IPS-18c (cell line): ENCODE measurements around the gene C22orf39.
"Not testable (repeated sequence)": the region's sequence is repeated elsewhere in the genome, so short reads cannot be mapped to it uniquely, and the experiment has no call there.

Experiments used
- H3K4me3 ChIP-seq: 2 replicates; pipeline ENCODE4 v1.7.0; 2013; ENCODE audit warnings: low read depth, mild to moderate bottlenecking, low read length, moderate library complexity; ENCODE audit not compliant: insufficient read depth
- H3K9me3 ChIP-seq: one replicate; pipeline ENCODE4 v1.6.1; 2013; ENCODE audit warnings: mild to moderate bottlenecking, low read length, moderate library complexity; ENCODE audit not compliant: control insufficient read depth, insufficient read depth

C22orf39 gene

DNA sequence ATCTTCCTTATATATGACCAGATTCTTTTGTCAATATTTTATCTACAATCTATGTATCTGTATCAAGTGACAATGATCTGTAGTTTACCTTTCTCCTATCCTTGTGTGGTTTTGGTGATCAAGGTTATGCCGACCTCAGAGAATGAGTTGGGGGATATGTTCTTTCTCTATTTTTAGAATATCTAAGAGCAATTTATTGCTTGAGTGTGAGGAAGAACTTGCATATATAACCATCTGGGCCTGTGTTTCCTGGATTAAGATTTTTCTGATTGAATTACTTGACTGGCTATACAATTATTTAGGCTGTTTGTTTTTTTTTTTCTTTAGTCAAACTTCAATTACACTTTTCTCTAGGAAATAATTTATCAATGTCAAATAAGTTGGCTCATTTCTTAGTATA, 14.0 kb upstream of the C22orf39 start:
- Histone ChIP-seq H3K4me3 (no peak overlapping the region), H3K9me3 (no peaks in the 10 kb centered on the region)

DNA sequence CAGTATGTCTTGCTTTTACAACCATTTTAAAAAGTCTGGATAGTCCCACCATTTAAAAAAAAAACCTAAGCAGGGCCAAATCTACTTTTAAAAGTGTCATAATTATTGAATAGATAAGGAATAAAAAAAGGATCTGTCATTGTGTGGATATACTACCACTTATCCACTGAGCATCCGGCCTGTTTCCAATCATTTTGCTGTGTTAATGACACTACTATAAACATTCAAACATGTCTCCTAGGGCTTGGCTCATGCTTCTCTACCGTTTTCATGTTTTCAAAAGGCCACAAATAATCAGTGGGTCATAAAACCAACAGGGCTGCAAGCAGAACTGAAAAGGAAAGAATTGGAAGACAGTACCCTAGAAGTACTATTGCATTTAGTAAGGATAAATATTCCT, 12.5 kb upstream of the C22orf39 start:
- Histone ChIP-seq H3K9me3 (no peaks in the 10 kb centered on the region), H3K4me3 (no peak overlapping the region)

- H3K9me3 ChIP-seq, result no peaks in the 10 kb centered on the region
- no peak overlapping the region for H3K4me3 ChIP-seq
Measured at GRCh38 chr22:19457828-19458428, 10.4 kb upstream of the C22orf39 start.

GRCh38 chr22:19456541-19456940, 9.0 kb upstream of the C22orf39 start:
- Histone ChIP-seq H3K4me3 (no peak overlapping the region), H3K9me3 (no peaks in the 10 kb centered on the region)

DNA sequence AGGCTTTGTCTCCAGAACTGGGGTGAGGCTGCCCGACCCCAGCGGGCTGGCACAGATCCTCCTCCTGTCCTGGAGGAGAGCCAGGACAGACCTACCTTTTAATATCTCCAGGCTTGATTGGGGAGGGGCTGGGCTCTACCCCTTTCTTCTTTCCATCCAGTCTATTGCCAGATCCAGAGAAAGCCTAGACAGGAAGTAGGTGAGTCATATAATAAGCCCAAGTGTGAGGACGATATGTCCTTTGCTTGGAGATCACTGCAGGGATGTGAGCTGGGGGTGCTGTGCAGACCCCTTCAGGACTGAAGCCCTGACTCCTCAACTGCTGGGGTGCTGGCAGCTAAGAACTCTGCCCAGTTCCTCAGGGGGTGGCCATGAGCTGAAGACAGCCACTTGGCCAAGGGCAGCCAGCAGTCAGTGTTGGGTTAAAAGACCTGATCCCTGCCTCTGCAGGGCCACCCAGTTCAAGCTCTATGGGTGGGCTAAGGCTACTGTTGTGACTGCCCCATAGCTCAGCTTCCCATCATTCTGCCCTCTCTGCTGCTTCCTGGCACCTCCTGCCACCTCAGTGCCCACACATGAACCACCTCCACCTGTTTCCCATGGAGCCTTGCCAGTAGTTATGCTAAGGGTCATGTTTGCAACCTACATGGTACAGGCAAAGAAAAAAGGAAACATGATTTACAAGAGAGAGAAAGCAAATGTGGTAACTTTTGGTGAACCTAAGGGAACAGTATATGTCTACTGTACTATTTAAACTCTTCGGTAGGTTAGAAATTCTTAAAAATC, 8.3 kb upstream of the C22orf39 start:
- H3K4me3 ChIP-seq, result no peak overlapping the region
- no peaks in the 10 kb centered on the region for H3K9me3 ChIP-seq

DNA sequence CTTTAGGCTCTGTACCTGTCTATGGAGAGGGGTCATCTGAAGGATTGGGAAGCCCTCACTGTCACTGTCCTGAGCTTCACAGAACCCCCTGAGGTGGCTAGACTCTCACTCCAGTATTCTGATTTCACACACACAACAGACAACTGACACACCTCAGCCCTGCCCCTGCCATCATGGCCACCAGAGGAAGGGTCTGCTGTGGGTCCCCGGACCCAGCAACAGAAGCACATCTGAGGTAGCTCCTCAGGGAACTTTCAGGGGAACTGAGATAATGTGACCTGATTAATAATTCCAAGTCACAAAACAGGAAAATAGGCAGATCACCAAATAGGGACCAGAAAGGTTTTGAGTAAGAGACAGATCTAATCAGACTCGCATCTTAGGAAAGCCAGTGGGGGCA, 7.5 kb upstream of the C22orf39 start:
- Histone ChIP-seq H3K9me3 (no peaks in the 10 kb centered on the region), H3K4me3 (no peak overlapping the region)

DNA sequence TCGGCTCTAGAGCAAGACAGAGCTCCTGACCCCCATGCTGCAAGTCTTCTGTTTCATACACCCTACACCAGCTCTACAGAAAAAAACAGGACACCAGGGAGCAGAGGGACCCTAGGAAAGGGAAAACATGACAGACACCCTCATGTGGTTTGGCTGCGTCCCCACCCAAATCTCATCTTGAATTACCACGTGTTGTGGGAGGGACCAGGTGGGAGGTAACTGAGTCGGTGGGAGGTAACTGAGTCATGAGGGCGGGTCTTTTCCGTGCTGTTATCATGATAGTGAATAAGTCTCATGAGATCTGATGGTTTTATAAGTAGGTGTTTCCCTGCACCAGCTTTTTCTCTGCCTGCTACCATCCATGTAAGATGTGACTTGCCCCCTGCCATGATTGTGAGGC, 6.6 kb upstream of the C22orf39 start:
- H3K9me3 ChIP-seq, result no peaks in the 10 kb centered on the region
- H3K4me3 ChIP-seq, result no peak overlapping the region

DNA sequence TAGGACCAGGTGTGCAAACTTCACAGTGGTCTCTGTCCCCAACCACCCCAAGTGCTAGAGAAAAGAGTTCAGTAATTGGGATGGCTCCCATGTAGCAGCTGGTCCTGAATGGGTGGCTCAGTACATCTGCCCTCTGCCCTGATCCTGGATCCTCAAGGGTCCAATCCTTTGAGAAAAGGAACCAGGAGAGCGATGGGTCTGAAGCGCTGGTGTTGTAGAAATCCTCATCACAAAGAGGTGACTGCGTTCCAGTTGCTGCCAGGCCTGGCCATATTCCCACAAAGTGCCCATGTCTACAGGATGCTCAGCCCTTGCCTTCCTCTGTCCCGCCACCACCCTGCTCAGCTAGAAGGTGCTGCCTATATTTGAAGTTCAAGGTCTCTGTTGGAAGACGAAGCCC, 6.2 kb upstream of the C22orf39 start:
- H3K9me3 ChIP-seq, result no peaks in the 10 kb centered on the region

GRCh38 chr22:19451570-19451969, 4.1 kb upstream of the C22orf39 start:
- Histone ChIP-seq H3K4me3 (no peak overlapping the region), H3K9me3 (no peaks in the 10 kb centered on the region)

More for the DNA sequence above, 6.2 kb upstream of the C22orf39 start:
- H3K4me3 ChIP-seq, result no peak overlapping the region

GRCh38 chr22:19450363-19451175, 3.1 kb upstream of the C22orf39 start:
- Histone ChIP-seq H3K9me3 (no peaks in the 10 kb centered on the region), H3K4me3 (no peak overlapping the region)

DNA sequence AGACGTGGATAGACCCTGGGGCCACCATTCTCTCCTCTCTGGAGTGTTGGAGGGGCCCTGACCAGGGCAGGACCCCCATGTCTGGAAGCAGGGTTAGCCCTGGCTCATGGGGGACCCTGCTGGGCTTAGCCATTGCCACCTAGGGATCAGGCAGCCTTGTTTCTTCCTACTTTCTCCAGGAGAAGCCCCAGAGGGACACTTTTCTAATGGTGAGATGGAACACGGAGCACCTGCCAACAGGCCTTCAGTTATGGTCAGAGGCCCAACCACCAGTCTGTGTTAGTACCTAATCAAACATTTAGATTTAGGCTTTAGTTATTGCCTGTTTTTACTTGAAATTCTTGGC, 1.9 kb upstream of the C22orf39 start:
- Histone ChIP-seq H3K4me3 (no peak overlapping the region), H3K9me3 (no peaks in the 10 kb centered on the region)

GRCh38 chr22:19448739-19449421, 1.4 kb upstream of the C22orf39 start:
- no peaks in the 10 kb centered on the region for H3K9me3 ChIP-seq
- H3K4me3 ChIP-seq, result peak overlapping the region; percentile 71; the same call in 1 of the 2 replicates

- Histone ChIP-seq H3K4me3 (peak overlapping the region; percentile 71), H3K9me3 (no peaks in the 10 kb centered on the region)
Measured at GRCh38 chr22:19448076-19448607, 631 bp upstream of the C22orf39 start.

DNA sequence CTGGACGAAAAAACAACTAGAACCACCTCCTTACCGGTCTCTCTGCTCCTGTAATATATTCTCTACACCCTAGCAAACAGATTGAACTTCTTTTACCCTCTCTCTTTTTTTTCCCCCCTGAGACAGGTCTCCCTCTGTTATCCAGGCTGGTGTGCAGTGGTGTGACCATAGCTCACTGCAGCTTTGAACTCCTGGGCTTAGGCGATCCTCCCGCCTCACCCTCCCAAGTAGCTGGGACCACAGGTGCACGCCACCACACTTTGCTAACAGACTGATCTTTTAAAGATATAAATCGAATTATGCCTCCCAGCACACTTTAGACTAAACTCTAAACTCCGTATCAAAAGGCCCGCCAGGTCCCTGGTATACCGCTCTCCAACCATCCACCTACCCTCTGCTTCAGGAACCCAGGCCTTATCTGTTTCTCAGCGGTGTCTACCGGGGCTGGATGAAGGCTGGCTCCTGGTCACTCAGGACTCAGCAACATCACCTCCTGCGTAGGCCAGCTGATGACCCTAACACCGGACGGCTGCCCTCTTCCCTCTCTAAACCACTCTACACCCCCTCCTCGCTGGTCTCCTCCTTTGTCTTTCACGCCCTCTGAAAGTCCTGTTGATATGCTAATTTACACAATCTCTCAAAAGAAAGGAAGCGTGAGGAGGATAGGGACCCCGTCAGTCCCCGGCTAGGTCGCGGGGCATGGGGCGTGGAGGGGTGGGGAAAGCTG, 745 bp downstream of the C22orf39 start:
- peak overlapping the region; percentile 95 for H3K4me3 ChIP-seq
- no peaks in the 10 kb centered on the region for H3K9me3 ChIP-seq

GRCh38 chr22:19445279-19445982, 2.1 kb downstream of the C22orf39 start:
- not testable (repeated sequence) for H3K9me3 ChIP-seq, H3K4me3 ChIP-seq

- Histone ChIP-seq H3K9me3 (no peaks in the 10 kb centered on the region), H3K4me3 (no peak overlapping the region)
Measured at GRCh38 chr22:19443544-19444211, 3.8 kb downstream of the C22orf39 start.
